Osteoblast (primary cell): ENCODE results near the gene ZFP82. TPM values are rescaled to one million over a fixed set of nuclear protein-coding genes. Genes with fewer than 3 reads are reported as not detected.

Source experiments
- DNase-seq: peaks from one replicate; pipeline ENCODE4 v3.0.0; 2011; ENCODE audit warnings: low spot score, mixed read lengths; ENCODE audit not compliant: insufficient read length; ENCODE audit errors: missing footprints
- H2AFZ ChIP-seq: 2 replicates; pipeline ENCODE4 v1.6.0; 2011; ENCODE audit warnings: mild to moderate bottlenecking, low read length
- H3K27ac ChIP-seq: 2 replicates; pipeline ENCODE4 v1.5.1; 2011; ENCODE audit warnings: mild to moderate bottlenecking, low read depth, low read length, moderate library complexity
- H3K27me3 ChIP-seq: 2 replicates; pipeline ENCODE4 v1.6.0; 2012; ENCODE audit warnings: mild to moderate bottlenecking, control low read depth, inconsistent platforms, low read length, moderate library complexity; ENCODE audit not compliant: insufficient read depth
- H3K36me3 ChIP-seq: 2 replicates; pipeline ENCODE4 v1.5.1; 2011; ENCODE audit warnings: mild to moderate bottlenecking, low read length, control low read depth, moderate library complexity; ENCODE audit not compliant: insufficient read depth
- H3K4me1 ChIP-seq: 2 replicates; pipeline ENCODE4 v1.5.1; 2011; ENCODE audit warnings: mild to moderate bottlenecking, low read length, control low read depth, moderate library complexity; ENCODE audit not compliant: insufficient read depth
- H3K4me2 ChIP-seq: 2 replicates; pipeline ENCODE4 v1.6.0; 2011; ENCODE audit warnings: mild to moderate bottlenecking, low read length; ENCODE audit not compliant: insufficient read depth
- H3K4me3 ChIP-seq: fragments of 200-600 bp; sonication (generic); 3 replicates; pipeline ENCODE4 v1.5.1; 2012; ENCODE audit warnings: mild to moderate bottlenecking, low read length, inconsistent platforms; ENCODE audit not compliant: insufficient read depth
- H3K79me2 ChIP-seq: 2 replicates; pipeline ENCODE4 v1.6.0; 2012; ENCODE audit warnings: mild to moderate bottlenecking, low read length, control low read depth, inconsistent platforms; ENCODE audit not compliant: insufficient read depth
- H3K9me3 ChIP-seq: 2 replicates; pipeline ENCODE4 v1.5.1; 2011; ENCODE audit warnings: low read depth, low read length, control low read depth
- H4K20me1 ChIP-seq: 2 replicates; pipeline ENCODE4 v1.6.0; 2012; ENCODE audit warnings: mild to moderate bottlenecking, low read length, control low read depth; ENCODE audit not compliant: insufficient read depth
- total RNA-seq: library from RNA; depleted of rRNA; stranded (reverse); fragments of >200 nt; gene quantifications from 2 replicates; pipeline ENCODE4 v1.2.3, GENCODE V29; 2012
- TF ChIP-seq, protein P1 (sequence below): IDR thresholded peaks from 2 replicates; pipeline ENCODE4 v1.5.1; 2011; ENCODE audit warnings: mild to moderate bottlenecking, low read depth, low read length, moderate library complexity; ENCODE audit errors: extremely low read depth

Gene ZFP82
- total RNA-seq, 1 donor: 9.0 TPM

DNA sequence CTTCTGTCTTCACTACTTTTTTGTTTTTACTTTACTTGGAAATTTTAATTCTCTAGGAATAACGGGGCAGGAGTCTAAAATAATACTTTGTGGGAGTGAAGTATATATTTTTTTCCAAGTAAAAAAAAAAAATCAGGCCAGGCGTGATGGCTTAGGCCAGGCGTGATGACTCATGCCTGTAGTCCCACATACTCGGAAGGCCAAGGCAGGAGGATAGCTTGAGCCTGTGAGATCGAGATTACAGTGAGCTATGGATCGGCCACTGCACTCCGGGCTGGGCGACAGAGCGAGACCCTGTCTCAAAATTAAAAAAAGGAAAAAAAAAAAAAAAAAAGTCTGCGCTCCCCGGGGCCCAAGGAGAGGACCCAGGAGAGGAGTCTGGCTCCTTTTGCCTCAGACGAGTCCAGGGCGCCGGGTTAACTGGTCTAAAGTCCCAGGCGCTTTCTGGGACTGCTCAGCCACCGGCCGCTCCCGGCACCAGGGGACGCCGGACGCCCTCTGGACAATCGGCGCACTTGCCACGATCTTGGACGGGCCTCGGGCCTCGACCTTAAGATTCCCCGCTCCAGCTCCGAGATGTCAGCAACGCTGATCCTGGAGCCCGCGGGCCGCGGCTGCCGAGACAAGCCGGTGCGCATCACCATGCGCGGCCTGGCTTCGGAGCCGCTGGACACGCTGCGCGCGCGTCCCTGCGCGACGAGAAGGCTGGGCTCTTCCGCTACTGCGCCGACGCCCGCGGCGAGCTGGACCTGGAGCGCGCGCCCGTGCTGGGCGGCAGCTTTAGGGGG, 2.7 kb upstream of the ZFP82 start:
- peaks cover 6% of the 10 kb centered on the region for H3K4me1 ChIP-seq
- no peaks in the 10 kb centered on the region for H3K36me3 ChIP-seq
- no peaks in the 10 kb centered on the region for H3K27me3 ChIP-seq
- H3K4me2 ChIP-seq: peak overlapping the region; percentile 87
- no peaks in the 10 kb centered on the region for H3K9me3 ChIP-seq
- peak overlapping the region; percentile 69 for H3K4me3 ChIP-seq
- H3K27ac ChIP-seq: no peak overlapping the region
- peaks cover 3% of the 10 kb centered on the region for H4K20me1 ChIP-seq
- H3K79me2 ChIP-seq: peaks cover 16% of the 10 kb centered on the region
- TF ChIP-seq, protein P1, sequence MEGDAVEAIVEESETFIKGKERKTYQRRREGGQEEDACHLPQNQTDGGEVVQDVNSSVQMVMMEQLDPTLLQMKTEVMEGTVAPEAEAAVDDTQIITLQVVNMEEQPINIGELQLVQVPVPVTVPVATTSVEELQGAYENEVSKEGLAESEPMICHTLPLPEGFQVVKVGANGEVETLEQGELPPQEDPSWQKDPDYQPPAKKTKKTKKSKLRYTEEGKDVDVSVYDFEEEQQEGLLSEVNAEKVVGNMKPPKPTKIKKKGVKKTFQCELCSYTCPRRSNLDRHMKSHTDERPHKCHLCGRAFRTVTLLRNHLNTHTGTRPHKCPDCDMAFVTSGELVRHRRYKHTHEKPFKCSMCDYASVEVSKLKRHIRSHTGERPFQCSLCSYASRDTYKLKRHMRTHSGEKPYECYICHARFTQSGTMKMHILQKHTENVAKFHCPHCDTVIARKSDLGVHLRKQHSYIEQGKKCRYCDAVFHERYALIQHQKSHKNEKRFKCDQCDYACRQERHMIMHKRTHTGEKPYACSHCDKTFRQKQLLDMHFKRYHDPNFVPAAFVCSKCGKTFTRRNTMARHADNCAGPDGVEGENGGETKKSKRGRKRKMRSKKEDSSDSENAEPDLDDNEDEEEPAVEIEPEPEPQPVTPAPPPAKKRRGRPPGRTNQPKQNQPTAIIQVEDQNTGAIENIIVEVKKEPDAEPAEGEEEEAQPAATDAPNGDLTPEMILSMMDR: no peak
- peak; percentile 87 for DNase-seq
- H2AFZ ChIP-seq: peak overlapping the region; percentile 93

DNA sequence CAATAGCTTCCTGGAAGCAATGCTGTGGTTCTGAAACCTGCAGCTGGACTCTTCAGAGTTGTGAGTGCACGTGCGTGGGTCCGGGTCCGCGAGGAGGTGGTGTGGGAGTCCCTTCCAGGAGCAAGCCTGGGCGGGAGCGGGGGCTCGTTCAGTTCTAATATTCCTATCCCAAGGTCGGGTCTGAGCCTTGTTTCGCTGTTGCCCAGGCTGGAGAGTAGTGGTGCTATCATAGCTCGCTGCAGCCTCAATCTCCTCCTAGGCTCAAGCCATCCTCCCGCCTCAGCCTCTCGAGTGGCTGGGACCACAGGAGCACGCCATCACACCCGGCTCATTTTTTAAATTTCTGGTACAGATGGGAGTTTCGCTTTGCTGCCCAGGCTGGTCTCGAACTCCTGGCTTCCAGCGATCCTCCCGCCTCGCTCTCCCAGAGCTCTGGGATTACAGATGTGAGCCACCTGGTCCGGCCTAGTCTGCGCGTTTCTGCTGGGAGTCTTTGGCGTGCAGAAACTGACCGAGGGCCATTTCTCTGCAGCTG, 625 bp downstream of the ZFP82 start:
- Histone ChIP-seq H3K27me3 (no peaks in the 10 kb centered on the region), H3K36me3 (peaks cover 11% of the 10 kb centered on the region), H3K4me3 (peak overlapping the region; percentile 90), H4K20me1 (peaks cover 3% of the 10 kb centered on the region), H3K9me3 (no peaks in the 10 kb centered on the region), H2AFZ (peak overlapping the region; percentile 98), H3K79me2 (peaks cover 40% of the 10 kb centered on the region), H3K27ac (peak overlapping the region; percentile 90), H3K4me2 (peak overlapping the region; percentile 92), H3K4me1 (peaks cover 6% of the 10 kb centered on the region)
- TF ChIP-seq, protein P1: no peak
- no peak for DNase-seq

DNA sequence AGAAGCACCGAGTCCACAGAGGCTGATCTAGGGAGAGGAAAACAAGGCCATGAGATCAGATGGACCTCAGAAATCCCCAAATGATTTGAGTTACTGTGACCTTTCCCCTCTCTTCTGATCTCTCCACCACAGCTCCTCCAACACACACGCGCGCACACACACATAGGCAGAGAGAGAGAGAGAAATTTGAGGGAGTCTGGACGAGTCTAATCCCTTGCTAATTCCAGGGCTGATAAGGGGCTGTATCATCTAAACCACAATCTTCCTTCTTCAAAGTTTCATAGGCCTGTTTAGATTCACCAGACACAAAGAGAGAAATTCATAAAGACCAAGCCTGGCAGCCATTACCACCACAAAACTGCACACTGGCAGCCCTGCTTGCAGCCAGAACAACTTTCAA, 8.6 kb downstream of the ZFP82 start:
- Histone ChIP-seq H3K27me3 (no peaks in the 10 kb centered on the region), H3K9me3 (no peaks in the 10 kb centered on the region), H3K27ac (no peak overlapping the region), H3K36me3 (peaks cover 43% of the 10 kb centered on the region), H3K4me3 (no peak overlapping the region), H3K4me2 (no peak overlapping the region), H3K79me2 (peaks cover 40% of the 10 kb centered on the region), H3K4me1 (no peaks in the 10 kb centered on the region), H2AFZ (no peak overlapping the region), H4K20me1 (no peaks in the 10 kb centered on the region)
- no peak for DNase-seq
- TF ChIP-seq, protein P1: no peak

DNA sequence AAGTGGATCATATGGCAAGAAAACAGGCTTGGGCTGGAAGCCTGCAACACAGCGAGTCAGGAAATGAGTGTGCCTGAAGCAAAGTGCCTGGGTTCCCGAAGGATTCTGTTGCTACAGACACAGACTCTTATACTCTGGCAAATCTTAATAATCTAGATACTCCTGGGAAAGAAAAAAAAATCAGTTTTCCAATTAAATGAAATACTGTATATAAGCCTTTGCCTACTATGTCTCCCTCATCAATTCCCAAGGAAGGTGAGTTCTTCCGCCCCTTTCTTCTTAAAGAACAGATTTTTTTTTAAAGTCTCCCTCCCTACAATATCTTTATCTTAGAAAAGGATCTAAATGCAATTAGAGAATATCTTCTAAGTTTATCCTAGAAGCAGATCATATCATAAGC, 10.3 kb downstream of the ZFP82 start:
- H3K79me2 ChIP-seq: peaks cover 30% of the 10 kb centered on the region
- H2AFZ ChIP-seq: no peak overlapping the region
- no peak for DNase-seq

More for the DNA sequence above, 10.3 kb downstream of the ZFP82 start:
- H3K4me2 ChIP-seq: no peak overlapping the region
- H3K36me3 ChIP-seq: peaks cover 50% of the 10 kb centered on the region
- no peaks in the 10 kb centered on the region for H3K4me1 ChIP-seq
- no peak overlapping the region for H3K27ac ChIP-seq
- H3K4me3 ChIP-seq: no peak overlapping the region
- H4K20me1 ChIP-seq: no peaks in the 10 kb centered on the region
- no peaks in the 10 kb centered on the region for H3K9me3 ChIP-seq
- TF ChIP-seq, protein P1: no peak
- no peaks in the 10 kb centered on the region for H3K27me3 ChIP-seq
